Neural cell (in vitro differentiated cells): ENCODE measurements around the gene BRF1. TPM values are rescaled to one million over a fixed set of nuclear protein-coding genes. Genes with fewer than 3 reads are reported as not detected.

Source experiments
- H2AFZ ChIP-seq: fragments of 200-600, 300-800 bp; sonication (generic), shearing (Covaris generic); 2 replicates; pipeline ENCODE4 v1.6.0; 2014; ENCODE audit warnings: low read depth, mild to moderate bottlenecking, antibody characterized with exemption, low read length, moderate library complexity
- H3F3A ChIP-seq: fragments of 200-600 bp; shearing (Covaris generic); 2 replicates; pipeline ENCODE4 v1.6.1; 2016; ENCODE audit warnings: mild to moderate bottlenecking, moderate library complexity, mixed read lengths, antibody characterized with exemption, low read length; ENCODE audit not compliant: insufficient read depth, poor library complexity, severe bottlenecking
- H3K27ac ChIP-seq: fragments of 200-600, 300-800 bp; sonication (generic), shearing (Covaris generic); 2 replicates; pipeline ENCODE4 v1.5.1; 2014; ENCODE audit warnings: mild to moderate bottlenecking, low read length, moderate library complexity
- H3K27me3 ChIP-seq: fragments of 300-800, 200-600 bp; sonication (generic), shearing (Covaris generic); 2 replicates; pipeline ENCODE4 v1.6.0; 2014; ENCODE audit warnings: mild to moderate bottlenecking, low read depth, low read length, moderate library complexity; ENCODE audit not compliant: insufficient read depth
- H3K36me3 ChIP-seq: fragments of 300-800, 200-600 bp; sonication (generic), shearing (Covaris generic); 2 replicates; pipeline ENCODE4 v1.5.1; 2014; ENCODE audit warnings: mild to moderate bottlenecking, antibody characterized with exemption, low read length, moderate library complexity; ENCODE audit not compliant: insufficient read depth
- H3K4me2 ChIP-seq: fragments of 300-800, 200-600 bp; sonication (generic), shearing (Covaris generic); 2 replicates; pipeline ENCODE4 v1.6.0; 2014; ENCODE audit warnings: mild to moderate bottlenecking, low read length
- H3K4me3 ChIP-seq: fragments of 300-800, 200-600 bp; sonication (generic), shearing (Covaris generic); 2 replicates; pipeline ENCODE4 v1.5.1; 2014; ENCODE audit warnings: mild to moderate bottlenecking, low read length, moderate library complexity
- H3K79me2 ChIP-seq: fragments of 200-600 bp; shearing (Covaris generic); replicated peaks from 2 replicates; pipeline ENCODE4 v1.6.0; 2014; ENCODE audit warnings: mild to moderate bottlenecking, low read length, moderate library complexity; ENCODE audit not compliant: insufficient read depth
- H3K9ac ChIP-seq: fragments of 300-800, 200-600 bp; sonication (generic), shearing (Covaris generic); 2 replicates; pipeline ENCODE4 v1.6.1; 2016; ENCODE audit warnings: mild to moderate bottlenecking, low read length, mixed read lengths
- H3K9me2 ChIP-seq: fragments of 200-600 bp; shearing (Covaris generic); 2 replicates; pipeline ENCODE4 v1.6.1; 2016; ENCODE audit warnings: mild to moderate bottlenecking, low read length, mixed read lengths; ENCODE audit not compliant: insufficient read depth
- H3K9me3 ChIP-seq: fragments of 200-600, 300-800 bp; sonication (generic), shearing (Covaris generic); 2 replicates; pipeline ENCODE4 v1.6.1; 2016; ENCODE audit warnings: mild to moderate bottlenecking, mixed run types, low read length, moderate library complexity, mixed read lengths
- H4K20me1 ChIP-seq: fragments of 200-600 bp; shearing (Covaris generic); 2 replicates; pipeline ENCODE4 v1.6.1; 2016; ENCODE audit warnings: mild to moderate bottlenecking, mixed run types; ENCODE audit not compliant: insufficient read depth
- EP300 ChIP-seq: fragments of 450-650 bp; conservative IDR thresholded peaks from 2 replicates; pipeline ENCODE4 v1.6.1; 2014; ENCODE audit warnings: antibody characterized with exemption, mild to moderate bottlenecking, moderate library complexity; ENCODE audit not compliant: poor library complexity, severe bottlenecking
- EZH2 ChIP-seq: fragments of 200-600, 300-800 bp; shearing (Covaris generic), sonication (generic); IDR thresholded peaks from 2 replicates; pipeline ENCODE4 v1.6.1; 2014; ENCODE audit warnings: antibody characterized with exemption, low read length, borderline replicate concordance, mild to moderate bottlenecking; ENCODE audit not compliant: insufficient read depth, poor library complexity, severe bottlenecking
- MXI1 ChIP-seq: fragments of 450-650 bp; conservative IDR thresholded peaks from 2 replicates; pipeline ENCODE4 v1.6.1; 2014; ENCODE audit warnings: antibody characterized with exemption, mild to moderate bottlenecking; ENCODE audit not compliant: poor library complexity, severe bottlenecking
- POLR2AphosphoS5 ChIP-seq: IDR thresholded peaks from 2 replicates; pipeline ENCODE4 v1.6.1; 2012
- RAD21 ChIP-seq: fragments of 450-650 bp; conservative IDR thresholded peaks from 2 replicates; pipeline ENCODE4 v1.6.1; 2014; ENCODE audit warnings: antibody characterized with exemption, mild to moderate bottlenecking, moderate library complexity
- SMC3 ChIP-seq: fragments of 450-650 bp; conservative IDR thresholded peaks from 2 replicates; pipeline ENCODE4 v1.6.1; 2014; ENCODE audit warnings: antibody characterized with exemption, mild to moderate bottlenecking, moderate library complexity; ENCODE audit not compliant: poor library complexity
- TAF1 ChIP-seq: IDR thresholded peaks from 2 replicates; pipeline ENCODE4 v1.6.1; 2012; ENCODE audit warnings: low read depth
- polyA plus RNA-seq: library from polyadenylated mRNA; depleted of rRNA; stranded (reverse); fragments of >200 nt; gene quantifications from 2 replicates; pipeline ENCODE4 v1.2.3, GENCODE V29; 2014
- TF ChIP-seq, protein P1 (sequence below): IDR thresholded peaks from 2 replicates; pipeline ENCODE4 v1.6.1; 2012; ENCODE audit warnings: borderline replicate concordance
- TF ChIP-seq, protein P2 (sequence below): fragments of 450-650 bp; IDR thresholded peaks from 2 replicates; pipeline ENCODE4 v1.5.1; 2014; ENCODE audit warnings: antibody characterized with exemption, mild to moderate bottlenecking, moderate library complexity; ENCODE audit not compliant: poor library complexity, severe bottlenecking

The BRF1 gene
- polyA plus RNA-seq, 1 donor from 2014 or later = 69.4 TPM

DNA sequence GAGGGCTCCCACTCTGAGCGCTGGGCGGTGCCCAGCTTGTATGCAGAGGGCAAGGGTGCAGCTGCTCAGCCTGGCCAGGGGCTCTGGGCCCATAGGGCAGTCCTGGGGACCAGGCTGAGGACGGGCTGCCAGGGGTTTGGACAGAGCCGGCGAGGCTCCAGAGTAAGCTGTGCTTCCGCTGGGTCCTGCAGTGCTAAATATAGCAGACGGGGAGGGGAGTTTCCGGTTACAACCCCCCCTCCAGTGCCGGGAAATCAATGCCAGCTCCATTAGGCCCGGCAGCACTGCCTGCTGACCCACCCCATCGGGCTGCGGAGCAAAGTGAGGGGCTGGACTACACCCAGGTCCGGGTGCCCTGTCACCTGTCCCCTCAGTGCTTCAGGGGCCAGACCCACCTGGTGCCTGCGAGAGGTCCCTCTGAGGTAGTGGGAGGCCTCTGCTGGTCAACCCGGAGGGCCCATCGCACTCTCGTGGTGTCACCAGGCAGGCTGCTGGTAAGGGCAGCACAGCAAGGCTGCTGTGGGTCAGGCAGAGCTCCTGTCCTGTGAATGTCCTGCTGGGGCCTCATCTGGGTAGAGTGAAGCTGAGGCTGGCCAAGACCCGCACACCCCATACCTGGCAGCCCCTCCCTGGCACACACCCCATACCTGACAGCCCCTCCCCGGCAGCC lies 129.7 kb downstream of the BRF1 start:
- Histone ChIP-seq H3K79me2 (no peaks in the 10 kb centered on the region), H3F3A (no peaks in the 10 kb centered on the region), H3K27me3 (peaks cover 5% of the 10 kb centered on the region), H4K20me1 (no peaks in the 10 kb centered on the region), H3K9me2 (no peaks in the 10 kb centered on the region), H2AFZ (no peak overlapping the region), H3K9ac (no peak overlapping the region), H3K4me2 (no peak overlapping the region), H3K27ac (no peak overlapping the region), H3K9me3 (no peaks in the 10 kb centered on the region), H3K4me3 (no peak overlapping the region), H3K36me3 (no peaks in the 10 kb centered on the region)
- TF ChIP-seq, protein P1, sequence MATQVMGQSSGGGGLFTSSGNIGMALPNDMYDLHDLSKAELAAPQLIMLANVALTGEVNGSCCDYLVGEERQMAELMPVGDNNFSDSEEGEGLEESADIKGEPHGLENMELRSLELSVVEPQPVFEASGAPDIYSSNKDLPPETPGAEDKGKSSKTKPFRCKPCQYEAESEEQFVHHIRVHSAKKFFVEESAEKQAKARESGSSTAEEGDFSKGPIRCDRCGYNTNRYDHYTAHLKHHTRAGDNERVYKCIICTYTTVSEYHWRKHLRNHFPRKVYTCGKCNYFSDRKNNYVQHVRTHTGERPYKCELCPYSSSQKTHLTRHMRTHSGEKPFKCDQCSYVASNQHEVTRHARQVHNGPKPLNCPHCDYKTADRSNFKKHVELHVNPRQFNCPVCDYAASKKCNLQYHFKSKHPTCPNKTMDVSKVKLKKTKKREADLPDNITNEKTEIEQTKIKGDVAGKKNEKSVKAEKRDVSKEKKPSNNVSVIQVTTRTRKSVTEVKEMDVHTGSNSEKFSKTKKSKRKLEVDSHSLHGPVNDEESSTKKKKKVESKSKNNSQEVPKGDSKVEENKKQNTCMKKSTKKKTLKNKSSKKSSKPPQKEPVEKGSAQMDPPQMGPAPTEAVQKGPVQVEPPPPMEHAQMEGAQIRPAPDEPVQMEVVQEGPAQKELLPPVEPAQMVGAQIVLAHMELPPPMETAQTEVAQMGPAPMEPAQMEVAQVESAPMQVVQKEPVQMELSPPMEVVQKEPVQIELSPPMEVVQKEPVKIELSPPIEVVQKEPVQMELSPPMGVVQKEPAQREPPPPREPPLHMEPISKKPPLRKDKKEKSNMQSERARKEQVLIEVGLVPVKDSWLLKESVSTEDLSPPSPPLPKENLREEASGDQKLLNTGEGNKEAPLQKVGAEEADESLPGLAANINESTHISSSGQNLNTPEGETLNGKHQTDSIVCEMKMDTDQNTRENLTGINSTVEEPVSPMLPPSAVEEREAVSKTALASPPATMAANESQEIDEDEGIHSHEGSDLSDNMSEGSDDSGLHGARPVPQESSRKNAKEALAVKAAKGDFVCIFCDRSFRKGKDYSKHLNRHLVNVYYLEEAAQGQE = no peak
- TF ChIP-seq RAD21 = no peak
- no peak for TF ChIP-seq SMC3
- TF ChIP-seq POLR2AphosphoS5 = no peak
- no peak for TF ChIP-seq EZH2
- no peak for TF ChIP-seq TAF1
- TF ChIP-seq, protein P2, sequence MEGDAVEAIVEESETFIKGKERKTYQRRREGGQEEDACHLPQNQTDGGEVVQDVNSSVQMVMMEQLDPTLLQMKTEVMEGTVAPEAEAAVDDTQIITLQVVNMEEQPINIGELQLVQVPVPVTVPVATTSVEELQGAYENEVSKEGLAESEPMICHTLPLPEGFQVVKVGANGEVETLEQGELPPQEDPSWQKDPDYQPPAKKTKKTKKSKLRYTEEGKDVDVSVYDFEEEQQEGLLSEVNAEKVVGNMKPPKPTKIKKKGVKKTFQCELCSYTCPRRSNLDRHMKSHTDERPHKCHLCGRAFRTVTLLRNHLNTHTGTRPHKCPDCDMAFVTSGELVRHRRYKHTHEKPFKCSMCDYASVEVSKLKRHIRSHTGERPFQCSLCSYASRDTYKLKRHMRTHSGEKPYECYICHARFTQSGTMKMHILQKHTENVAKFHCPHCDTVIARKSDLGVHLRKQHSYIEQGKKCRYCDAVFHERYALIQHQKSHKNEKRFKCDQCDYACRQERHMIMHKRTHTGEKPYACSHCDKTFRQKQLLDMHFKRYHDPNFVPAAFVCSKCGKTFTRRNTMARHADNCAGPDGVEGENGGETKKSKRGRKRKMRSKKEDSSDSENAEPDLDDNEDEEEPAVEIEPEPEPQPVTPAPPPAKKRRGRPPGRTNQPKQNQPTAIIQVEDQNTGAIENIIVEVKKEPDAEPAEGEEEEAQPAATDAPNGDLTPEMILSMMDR = no peak
- TF ChIP-seq MXI1 = no peak
- no peak for TF ChIP-seq EP300

DNA sequence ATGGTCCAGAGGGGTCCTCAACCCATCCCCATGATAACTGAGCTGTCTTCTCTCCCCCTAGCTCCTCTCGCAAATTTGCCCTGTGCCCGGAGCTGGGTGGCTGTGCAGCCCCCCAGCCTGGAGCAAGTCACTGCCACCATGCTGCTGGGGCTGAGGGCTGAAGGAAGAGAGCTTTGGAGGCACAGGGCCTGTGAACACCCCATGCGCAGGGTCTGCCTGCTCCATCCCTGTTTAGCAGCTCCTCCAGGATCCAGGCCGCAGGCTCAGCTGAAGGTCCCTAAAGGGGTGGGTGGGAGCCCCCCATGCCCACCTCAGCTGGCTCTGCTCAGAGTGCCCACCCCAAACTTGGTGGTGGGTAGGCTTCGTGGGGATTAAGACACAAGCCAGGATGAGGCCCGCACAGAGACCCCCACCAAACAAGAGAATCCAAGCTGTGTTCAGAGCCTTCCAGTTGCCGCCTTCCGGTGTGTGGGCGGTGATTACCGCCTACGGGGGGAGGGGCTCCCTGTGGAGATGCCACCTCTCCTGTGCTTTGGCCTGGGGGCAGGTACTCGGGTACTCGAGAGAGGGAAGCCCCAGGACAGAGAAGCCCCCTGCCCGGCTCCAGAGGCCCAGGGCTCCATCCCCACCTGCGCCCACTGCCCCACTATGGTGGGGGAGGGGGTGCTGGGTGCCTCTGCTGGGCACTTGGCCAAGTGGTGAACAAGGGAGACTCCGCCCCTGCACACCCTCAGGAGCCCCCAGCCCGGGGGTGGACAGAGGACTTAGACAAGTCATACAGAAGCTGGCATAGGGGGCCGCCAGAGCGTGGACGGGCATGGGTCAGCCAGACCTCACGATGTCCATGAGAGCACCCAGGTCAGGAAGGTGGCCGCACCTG lies 130.8 kb downstream of the BRF1 start:
- Histone ChIP-seq H3K9me3 (no peaks in the 10 kb centered on the region), H3K79me2 (no peaks in the 10 kb centered on the region), H3K36me3 (no peaks in the 10 kb centered on the region), H3K27ac (no peak overlapping the region), H2AFZ (no peak overlapping the region), H3K27me3 (peaks cover 5% of the 10 kb centered on the region), H3K4me2 (no peak overlapping the region), H3K4me3 (no peak overlapping the region), H3F3A (no peaks in the 10 kb centered on the region), H3K9ac (no peak overlapping the region), H3K9me2 (no peaks in the 10 kb centered on the region), H4K20me1 (no peaks in the 10 kb centered on the region)
- TF ChIP-seq, protein P1 = no peak
- no peak for TF ChIP-seq POLR2AphosphoS5
- TF ChIP-seq MXI1 = no peak
- TF ChIP-seq, protein P2 = no peak
- no peak for TF ChIP-seq RAD21
- no peak for TF ChIP-seq TAF1
- no peak for TF ChIP-seq EP300
